Chondrocyte (in vitro differentiated cells): ENCODE results near the gene YWHAB. TPM values are rescaled to one million over a fixed set of nuclear protein-coding genes. Genes with fewer than 3 reads are reported as not detected.

Experiments used
- DNase-seq: peaks from one replicate; pipeline ENCODE4 v3.0.0; 2021; ENCODE audit warnings: mixed read lengths, low spot score
- H3K27ac Mint-ChIP-seq: one replicate; pipeline ENCODE4 v1.8.0; 2021; ENCODE audit warnings: mild to moderate bottlenecking, moderate library complexity, mixed read lengths; ENCODE audit not compliant: unreplicated experiment
- H3K27me3 Mint-ChIP-seq: 2 replicates; pipeline ENCODE4 v1.8.0; 2021; ENCODE audit warnings: low read depth, mixed read lengths
- H3K36me3 Mint-ChIP-seq: 2 replicates; pipeline ENCODE4 v1.8.0; 2021; ENCODE audit warnings: low read depth, mixed read lengths
- H3K4me1 Mint-ChIP-seq: 2 replicates; pipeline ENCODE4 v1.8.0; 2021; ENCODE audit warnings: low read depth, mild to moderate bottlenecking, mixed read lengths
- H3K4me3 Mint-ChIP-seq: one replicate; pipeline ENCODE4 v1.8.0; 2021; ENCODE audit warnings: mild to moderate bottlenecking, moderate library complexity, mixed read lengths; ENCODE audit not compliant: unreplicated experiment
- H3K9me3 Mint-ChIP-seq: 2 replicates; pipeline ENCODE4 v1.8.0; 2021; ENCODE audit warnings: low read depth, mixed read lengths
- total RNA-seq: library from RNA; stranded (reverse); gene quantifications from 3 replicates; pipeline ENCODE4 v1.2.1, GENCODE V29; 2021
- TF ChIP-seq, protein P1 (sequence below): fragments of 200-600 bp; sonication (generic); IDR thresholded peaks from 2 replicates; pipeline ENCODE4 v1.5.0; 2021; ENCODE audit warnings: antibody characterized with exemption, mild to moderate bottlenecking, moderate library complexity

Gene YWHAB
- total RNA-seq, 1 donor from 2014 or later = 201 TPM

- TF ChIP-seq, protein P1, sequence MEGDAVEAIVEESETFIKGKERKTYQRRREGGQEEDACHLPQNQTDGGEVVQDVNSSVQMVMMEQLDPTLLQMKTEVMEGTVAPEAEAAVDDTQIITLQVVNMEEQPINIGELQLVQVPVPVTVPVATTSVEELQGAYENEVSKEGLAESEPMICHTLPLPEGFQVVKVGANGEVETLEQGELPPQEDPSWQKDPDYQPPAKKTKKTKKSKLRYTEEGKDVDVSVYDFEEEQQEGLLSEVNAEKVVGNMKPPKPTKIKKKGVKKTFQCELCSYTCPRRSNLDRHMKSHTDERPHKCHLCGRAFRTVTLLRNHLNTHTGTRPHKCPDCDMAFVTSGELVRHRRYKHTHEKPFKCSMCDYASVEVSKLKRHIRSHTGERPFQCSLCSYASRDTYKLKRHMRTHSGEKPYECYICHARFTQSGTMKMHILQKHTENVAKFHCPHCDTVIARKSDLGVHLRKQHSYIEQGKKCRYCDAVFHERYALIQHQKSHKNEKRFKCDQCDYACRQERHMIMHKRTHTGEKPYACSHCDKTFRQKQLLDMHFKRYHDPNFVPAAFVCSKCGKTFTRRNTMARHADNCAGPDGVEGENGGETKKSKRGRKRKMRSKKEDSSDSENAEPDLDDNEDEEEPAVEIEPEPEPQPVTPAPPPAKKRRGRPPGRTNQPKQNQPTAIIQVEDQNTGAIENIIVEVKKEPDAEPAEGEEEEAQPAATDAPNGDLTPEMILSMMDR = no peak
- H3K9me3 Mint-ChIP-seq = no peaks in the 10 kb centered on the region
- H3K27me3 Mint-ChIP-seq = no peaks in the 10 kb centered on the region
- peak; percentile 90 for DNase-seq
- H3K4me3 Mint-ChIP-seq = peak within 1 kb of the TSS; percentile 83
- H3K36me3 Mint-ChIP-seq = peaks cover 27% of the 10 kb centered on the region
- H3K27ac Mint-ChIP-seq = peak within 1 kb of the TSS; percentile 71
- H3K4me1 Mint-ChIP-seq = peaks cover 24% of the 10 kb centered on the region
Measured at GRCh38 chr20:44909872-44910689, 24.6 kb downstream of the YWHAB start, which contains the start of gene PABPC1L. TSS of gene PABPC1L (plus strand) at chr20:44910060. CDS start at chr20:44910144, 84 bp downstream.

- Mint-ChIP-seq H3K27me3 (no peaks in the 10 kb centered on the region), H3K36me3 (peaks cover 24% of the 10 kb centered on the region), H3K4me3 (peak overlapping the region; percentile 83), H3K4me1 (peaks cover 24% of the 10 kb centered on the region), H3K27ac (no peak overlapping the region), H3K9me3 (no peaks in the 10 kb centered on the region)
- DNase-seq = no peak
- TF ChIP-seq, protein P1 = no peak
Measured at GRCh38 chr20:44910690-44911262, 25.3 kb downstream of the YWHAB start.

DNA sequence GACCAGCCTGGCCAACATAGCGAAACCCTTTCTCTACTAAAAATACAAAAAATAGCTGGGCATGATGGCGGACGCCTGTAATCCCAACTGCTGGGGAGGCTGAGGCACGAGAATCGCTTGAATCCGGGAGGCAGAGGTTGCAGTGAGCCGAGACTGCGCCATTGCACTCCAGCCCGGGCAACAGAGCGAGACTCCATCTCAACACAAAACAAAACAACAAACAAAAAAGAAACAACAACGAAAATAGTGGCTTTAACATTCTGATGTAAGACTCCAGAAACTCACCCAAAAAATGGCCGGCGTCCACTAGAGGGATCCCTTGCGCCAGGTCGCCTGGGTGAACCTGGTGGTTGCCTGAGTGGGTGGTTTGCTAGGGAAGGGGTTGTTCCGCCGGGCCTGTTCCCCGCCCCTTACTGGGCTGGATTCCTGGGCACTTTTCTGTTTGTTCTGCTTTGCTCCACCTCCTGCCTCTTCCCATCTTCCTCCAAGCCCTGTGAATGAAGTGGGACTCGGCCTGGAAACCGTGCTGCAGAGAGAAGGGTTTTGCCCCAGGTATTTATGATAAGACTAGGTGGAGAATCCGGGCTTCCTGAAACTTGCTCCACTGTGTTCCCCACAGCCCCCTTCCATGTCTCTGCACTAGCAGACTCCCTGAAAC lies 25.9 kb downstream of the YWHAB start:
- DNase-seq = no peak
- no peak overlapping the region for H3K27ac Mint-ChIP-seq
- peaks cover 18% of the 10 kb centered on the region for H3K36me3 Mint-ChIP-seq
- no peaks in the 10 kb centered on the region for H3K9me3 Mint-ChIP-seq
- peak overlapping the region; percentile 16 for H3K4me3 Mint-ChIP-seq
- TF ChIP-seq, protein P1 = peak; percentile 67
- peaks cover 24% of the 10 kb centered on the region for H3K4me1 Mint-ChIP-seq
- no peaks in the 10 kb centered on the region for H3K27me3 Mint-ChIP-seq

- no peak overlapping the region for H3K4me3 Mint-ChIP-seq
- H3K36me3 Mint-ChIP-seq = peaks cover 15% of the 10 kb centered on the region
- H3K4me1 Mint-ChIP-seq = peaks cover 24% of the 10 kb centered on the region
- no peaks in the 10 kb centered on the region for H3K27me3 Mint-ChIP-seq
- TF ChIP-seq, protein P1 = no peak
- no peak for DNase-seq
- no peaks in the 10 kb centered on the region for H3K9me3 Mint-ChIP-seq
- no peak overlapping the region for H3K27ac Mint-ChIP-seq
Measured at GRCh38 chr20:44912189-44912588, 26.7 kb downstream of the YWHAB start.

- Mint-ChIP-seq H3K4me3 (no peak overlapping the region), H3K27me3 (no peaks in the 10 kb centered on the region), H3K9me3 (no peaks in the 10 kb centered on the region), H3K36me3 (peaks cover 11% of the 10 kb centered on the region), H3K4me1 (peaks cover 13% of the 10 kb centered on the region), H3K27ac (no peak overlapping the region)
- TF ChIP-seq, protein P1 = no peak
- DNase-seq = no peak
Measured at GRCh38 chr20:44914924-44915323, 29.4 kb downstream of the YWHAB start.
